GM12874 (cell line): ENCODE measurements around the gene IL21.

ENCODE experiments used
- TF ChIP-seq, protein P1 (sequence below): IDR thresholded peaks from 2 replicates; pipeline ENCODE4 v1.5.1; 2011; ENCODE audit warnings: low read depth, mild to moderate bottlenecking, control low read depth, low read length, moderate library complexity; ENCODE audit not compliant: insufficient read depth

Gene IL21

GRCh38 chr4:122663291-122663690 lies 42.4 kb upstream of the IL21 start:
- TF ChIP-seq, protein P1, sequence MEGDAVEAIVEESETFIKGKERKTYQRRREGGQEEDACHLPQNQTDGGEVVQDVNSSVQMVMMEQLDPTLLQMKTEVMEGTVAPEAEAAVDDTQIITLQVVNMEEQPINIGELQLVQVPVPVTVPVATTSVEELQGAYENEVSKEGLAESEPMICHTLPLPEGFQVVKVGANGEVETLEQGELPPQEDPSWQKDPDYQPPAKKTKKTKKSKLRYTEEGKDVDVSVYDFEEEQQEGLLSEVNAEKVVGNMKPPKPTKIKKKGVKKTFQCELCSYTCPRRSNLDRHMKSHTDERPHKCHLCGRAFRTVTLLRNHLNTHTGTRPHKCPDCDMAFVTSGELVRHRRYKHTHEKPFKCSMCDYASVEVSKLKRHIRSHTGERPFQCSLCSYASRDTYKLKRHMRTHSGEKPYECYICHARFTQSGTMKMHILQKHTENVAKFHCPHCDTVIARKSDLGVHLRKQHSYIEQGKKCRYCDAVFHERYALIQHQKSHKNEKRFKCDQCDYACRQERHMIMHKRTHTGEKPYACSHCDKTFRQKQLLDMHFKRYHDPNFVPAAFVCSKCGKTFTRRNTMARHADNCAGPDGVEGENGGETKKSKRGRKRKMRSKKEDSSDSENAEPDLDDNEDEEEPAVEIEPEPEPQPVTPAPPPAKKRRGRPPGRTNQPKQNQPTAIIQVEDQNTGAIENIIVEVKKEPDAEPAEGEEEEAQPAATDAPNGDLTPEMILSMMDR, result no peak

DNA sequence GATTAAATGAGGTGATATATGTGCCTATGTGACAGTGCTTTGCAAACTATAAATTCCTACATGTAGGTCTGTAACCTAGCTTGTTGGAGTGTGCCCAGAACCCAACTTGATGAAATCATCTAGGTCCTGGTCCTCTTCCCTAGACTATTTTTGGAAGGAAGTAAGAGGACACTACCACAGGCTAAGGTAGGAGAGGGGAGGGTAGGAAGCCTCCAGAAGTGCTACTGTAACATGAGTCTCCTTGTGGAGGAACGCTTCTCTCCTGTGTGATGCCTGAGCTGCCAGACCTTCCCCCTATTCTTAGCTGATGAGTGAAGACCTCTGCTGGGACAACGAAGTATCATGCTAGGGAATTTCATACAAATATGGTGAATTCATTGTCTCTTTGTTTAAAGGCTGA lies 41.8 kb upstream of the IL21 start:
- TF ChIP-seq, protein P1, result no peak

DNA sequence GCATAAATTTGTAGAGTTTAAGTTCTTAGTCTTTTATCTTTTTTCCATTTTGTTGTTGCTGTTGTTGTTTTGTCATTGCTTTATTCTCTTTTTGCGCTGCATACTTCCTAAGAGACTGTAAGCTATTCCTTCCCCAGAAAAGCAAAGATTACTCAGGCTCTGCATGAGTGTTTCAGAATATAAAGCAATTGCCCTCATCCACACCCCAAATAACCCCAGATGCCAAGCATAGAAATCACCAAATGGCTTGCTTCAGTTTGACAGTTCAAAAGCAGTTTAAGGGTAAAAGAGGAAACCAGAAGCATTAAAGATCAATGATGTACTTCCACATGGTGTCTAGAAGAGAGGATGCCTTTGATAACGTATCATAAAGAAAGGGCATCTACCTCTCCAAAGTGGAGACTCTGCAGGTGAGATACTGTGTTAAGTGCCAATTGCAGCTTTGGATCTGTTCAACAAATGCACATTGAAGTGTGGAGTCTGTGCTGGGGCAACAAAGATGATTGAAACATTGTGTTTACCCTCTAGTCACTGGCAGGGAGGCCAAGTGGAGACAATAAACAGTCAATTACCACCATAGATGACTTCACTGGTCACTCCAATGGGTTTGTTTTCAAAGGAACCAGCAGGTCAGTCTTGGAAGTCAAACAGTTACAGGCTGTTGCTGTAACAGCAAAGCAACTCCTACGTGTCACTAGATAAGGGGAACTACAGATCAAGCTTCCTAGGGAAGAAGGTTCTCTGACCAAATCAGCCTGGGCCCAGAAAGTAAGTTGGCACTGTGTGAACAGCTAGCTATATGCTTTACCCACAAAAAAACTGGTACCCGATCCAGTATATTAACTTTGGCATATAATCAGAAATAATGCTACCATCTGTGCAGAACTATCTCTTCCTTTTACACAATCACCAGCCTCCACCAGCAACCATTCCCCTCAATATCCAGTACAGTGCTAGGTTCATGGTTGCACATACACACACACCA lies 40.6 kb upstream of the IL21 start:
- TF ChIP-seq, protein P1, result no peak

GRCh38 chr4:122658818-122659295 lies 38.0 kb upstream of the IL21 start:
- TF ChIP-seq, protein P1, result no peak

DNA sequence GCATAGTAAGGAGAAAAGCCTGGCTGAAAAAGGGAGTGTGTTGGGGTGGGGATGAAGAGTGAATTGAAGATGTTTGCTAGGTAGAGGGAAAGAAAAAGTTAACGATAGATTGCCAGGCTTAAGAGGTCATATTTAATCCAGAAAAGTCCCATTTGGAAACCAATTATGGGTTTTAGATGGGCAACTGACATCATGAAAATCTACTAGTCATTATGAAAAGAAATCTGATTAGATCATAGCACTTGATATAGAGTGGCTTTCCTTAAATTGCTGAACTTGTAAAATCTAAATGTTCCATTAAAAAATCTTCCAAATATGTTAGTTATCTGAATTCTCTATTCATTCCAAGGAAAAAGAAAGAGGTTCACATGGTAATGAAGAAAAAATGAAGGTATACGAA lies 37.5 kb upstream of the IL21 start:
- TF ChIP-seq, protein P1, result no peak

DNA sequence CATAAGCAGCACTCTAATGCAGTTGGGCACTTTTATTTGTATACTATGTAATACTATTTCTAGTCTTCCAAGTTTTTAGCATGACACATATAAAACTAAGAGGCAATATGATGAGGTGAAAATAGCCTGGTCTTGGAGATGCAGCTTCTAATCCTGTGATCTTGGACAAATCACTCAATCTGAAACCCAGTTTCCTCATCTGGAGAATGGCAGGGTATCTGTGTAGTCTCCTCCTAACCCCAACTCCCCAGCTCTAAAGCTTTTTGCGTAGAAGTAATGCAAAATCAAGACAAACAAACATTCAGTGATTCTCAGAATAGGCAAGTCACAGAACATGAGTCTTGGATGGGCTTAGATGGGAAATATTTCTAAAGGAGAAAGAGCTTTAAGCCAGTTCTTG lies 36.7 kb upstream of the IL21 start:
- TF ChIP-seq, protein P1, result no peak

GRCh38 chr4:122652379-122652778 lies 31.5 kb upstream of the IL21 start:
- TF ChIP-seq, protein P1, result peak; percentile 47
